ENCODE measurements around the gene KRT32.
"Not testable (repeated sequence)": the region's sequence is repeated elsewhere in the genome, so short reads cannot be mapped to it uniquely, and the experiment has no call there.

KRT32 gene

GRCh38 chr17:41422586-41422985 is 44.6 kb downstream of the KRT32 start:
- DNase-seq: not testable (repeated sequence)

DNA sequence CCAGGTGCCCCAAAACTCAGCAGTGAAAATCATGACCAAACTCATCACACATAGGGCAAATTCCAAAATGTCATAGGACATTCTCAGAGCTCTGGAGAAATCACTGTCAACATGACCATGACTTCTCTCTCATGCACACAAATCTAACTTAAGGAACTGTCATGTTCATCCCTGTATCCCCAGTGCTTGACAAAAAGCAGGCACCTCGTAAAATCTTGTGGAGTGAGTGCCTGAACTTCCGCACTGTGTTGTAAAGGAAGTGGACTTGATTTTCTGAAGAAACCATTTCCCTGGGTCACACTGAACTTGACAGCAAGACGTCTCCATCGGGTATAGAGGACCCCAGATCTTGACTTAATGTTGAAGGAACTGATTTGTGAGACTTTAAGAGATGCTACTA is 45.6 kb downstream of the KRT32 start:
- DNase-seq: no peak

GRCh38 chr17:41421116-41421515 is 46.1 kb downstream of the KRT32 start:
- no peak for DNase-seq

DNA sequence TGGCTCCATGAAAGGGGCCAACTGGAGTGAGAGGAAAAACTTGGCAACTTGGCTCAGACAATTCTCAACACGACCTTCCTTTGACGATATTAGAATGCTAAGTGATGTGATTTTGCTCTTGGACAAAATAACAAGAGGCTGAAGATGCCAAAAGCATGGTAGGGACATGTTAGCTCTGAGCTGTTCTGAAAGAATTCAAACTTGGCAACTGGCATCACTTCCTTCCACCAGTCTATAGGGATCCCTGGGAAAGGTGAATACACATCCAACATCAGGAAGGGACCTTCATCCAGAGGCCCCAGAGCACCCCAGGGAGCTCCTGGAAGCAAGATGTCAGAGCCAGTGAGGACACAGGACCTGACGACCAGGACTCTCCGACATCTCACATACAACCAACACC is 47.1 kb downstream of the KRT32 start:
- DNase-seq: no peak

DNA sequence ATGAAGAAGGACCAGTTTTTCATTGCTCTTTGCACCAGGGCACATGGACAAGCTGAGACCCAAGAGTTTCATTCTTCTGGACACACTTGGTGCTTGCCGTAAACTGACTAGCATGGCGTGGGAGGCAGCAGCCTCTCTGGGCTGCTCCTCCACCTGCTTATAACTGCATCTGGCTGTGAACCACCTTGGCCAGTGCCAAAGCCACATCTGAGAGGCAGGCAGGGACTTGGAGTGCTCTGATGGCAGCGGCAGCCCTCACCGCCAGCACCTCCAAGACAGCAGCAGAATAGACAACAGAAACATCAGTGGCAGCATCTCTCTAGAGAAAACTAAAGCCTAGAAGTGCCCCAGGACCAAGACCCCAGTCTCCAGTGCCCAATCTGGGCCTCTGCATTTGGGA is 47.5 kb downstream of the KRT32 start:
- DNase-seq: no peak

GRCh38 chr17:41418116-41418860 is 48.9 kb downstream of the KRT32 start:
- no peak for DNase-seq

DNA sequence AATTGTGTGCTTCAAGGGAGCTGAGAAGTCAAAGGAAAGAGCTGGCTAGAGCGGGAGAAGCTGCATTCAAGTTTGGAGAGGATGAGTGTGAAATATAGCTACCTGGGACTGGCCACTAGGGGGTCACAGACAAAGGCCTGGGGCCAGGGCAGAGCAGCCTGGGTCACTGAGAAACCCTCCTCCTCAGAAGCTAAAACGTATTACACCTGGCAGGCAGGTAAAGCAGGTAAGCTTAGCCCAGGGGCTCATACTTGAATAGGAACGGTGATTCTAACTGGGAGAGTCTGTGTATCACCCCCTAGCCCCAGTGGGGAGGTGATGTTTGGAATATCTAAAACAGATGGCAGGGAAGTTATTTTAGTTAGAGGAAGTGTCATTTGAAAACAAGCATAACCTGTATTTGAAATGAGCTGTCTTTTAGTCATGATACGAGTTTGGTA is 49.6 kb downstream of the KRT32 start:
- no peak for DNase-seq

DNA sequence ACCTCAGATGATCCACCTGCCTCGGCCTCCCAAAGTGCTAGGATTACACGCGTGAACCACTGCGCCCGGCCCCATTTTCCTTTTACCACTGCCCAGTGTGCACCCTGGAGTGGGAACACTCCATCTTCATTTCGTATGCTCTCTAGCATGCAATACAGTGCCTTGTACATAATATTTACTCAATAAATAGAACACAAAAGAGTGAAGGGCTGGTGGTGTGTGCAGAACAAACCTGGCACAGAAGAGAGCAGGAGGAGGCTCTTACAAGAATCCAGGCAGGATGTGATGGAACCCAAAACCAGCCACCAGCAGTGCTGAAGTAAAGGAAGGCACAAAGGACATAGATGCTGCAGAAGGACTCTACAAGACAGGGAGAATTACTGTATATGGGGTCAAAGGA is 50.1 kb downstream of the KRT32 start:
- no peak for DNase-seq

DNA sequence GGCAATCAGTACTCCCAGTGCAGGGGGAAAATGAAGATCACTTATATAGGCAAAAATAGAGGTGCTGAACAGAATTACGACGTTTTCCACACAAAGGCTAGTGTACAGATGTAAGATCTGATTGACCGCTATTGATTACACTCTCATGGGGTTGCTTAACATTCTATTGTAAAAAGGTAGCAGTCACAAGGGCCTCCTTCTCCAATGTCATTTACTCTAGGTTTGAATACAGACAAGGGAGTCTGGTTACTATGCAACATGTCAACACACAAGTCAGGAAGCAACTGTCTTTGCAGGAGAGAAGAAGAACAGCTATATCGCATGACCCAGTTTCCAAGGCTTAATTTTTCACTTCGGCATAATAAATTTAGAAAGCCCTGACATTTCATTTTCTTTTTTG is 50.7 kb downstream of the KRT32 start:
- DNase-seq: no peak

- no peak for DNase-seq
These were observed 51.3 kb downstream of the KRT32 start for GRCh38 chr17:41415833-41416335.

DNA sequence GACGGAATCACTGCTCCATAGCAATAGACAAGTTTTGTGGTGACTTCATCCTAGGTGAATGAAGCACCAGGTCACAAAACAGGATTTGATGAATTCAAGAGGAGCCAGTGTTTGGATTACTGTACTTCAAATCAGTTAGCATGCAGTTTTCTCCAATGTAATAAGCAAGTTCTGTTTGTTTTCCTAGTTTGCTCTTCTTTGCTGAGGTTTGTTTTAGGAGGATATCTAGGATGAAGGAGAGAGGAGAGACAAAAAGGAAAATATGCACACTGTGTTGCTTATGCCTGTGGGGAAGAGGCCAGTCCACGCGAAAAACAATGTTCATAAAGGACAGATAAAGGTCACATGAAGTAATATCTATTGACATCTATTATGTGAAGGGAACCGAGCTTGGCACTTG is 51.8 kb downstream of the KRT32 start:
- DNase-seq: no peak

GRCh38 chr17:41413982-41414381 is 53.2 kb downstream of the KRT32 start:
- DNase-seq: no peak

GRCh38 chr17:41413353-41413957 is 53.7 kb downstream of the KRT32 start:
- no peak for DNase-seq

GRCh38 chr17:41411072-41411840 is 55.9 kb downstream of the KRT32 start:
- no peak for DNase-seq

Data from NK-92 treated with Interleukin-12 subunit alpha and Interleukin-12 subunit beta, amount 100 ng/mL, for 24 hours (cell line).